NCI-H345 (cell line): ENCODE data around the gene CBX3.
"Not testable (repeated sequence)": the region's sequence is repeated elsewhere in the genome, so short reads cannot be mapped to it uniquely, and the experiment has no call there.

Experiments used
- DNase-seq: peaks from one replicate; lab custom pipeline; 2025; lab: John Stamatoyannopoulos, UW

Gene CBX3

GRCh38 chr7:26170663-26171062 is 30.9 kb upstream of the CBX3 start:
- DNase-seq = no peak

GRCh38 chr7:26171601-26172000 is 29.9 kb upstream of the CBX3 start:
- no peak for DNase-seq

DNA sequence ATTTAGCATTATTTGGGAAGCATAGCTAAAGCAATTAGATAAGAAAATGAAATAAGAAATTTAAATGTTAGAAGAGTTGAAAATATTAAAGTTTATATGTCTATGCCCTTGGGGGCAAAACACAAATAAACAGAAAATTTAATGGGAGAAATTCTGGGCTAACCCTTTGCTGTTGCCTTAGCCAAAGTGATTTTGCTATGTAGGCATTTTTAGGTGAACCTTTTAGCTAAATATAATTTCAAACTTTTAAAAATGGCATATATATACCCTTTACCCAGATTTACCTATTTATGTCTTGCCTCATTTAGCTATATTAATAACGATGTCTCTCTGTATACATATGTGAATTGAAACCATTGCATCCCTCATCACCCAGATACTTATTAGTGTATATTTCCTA is 29.5 kb upstream of the CBX3 start:
- no peak for DNase-seq

GRCh38 chr7:26175903-26176302 is 25.6 kb upstream of the CBX3 start:
- DNase-seq = not testable (repeated sequence)

DNA sequence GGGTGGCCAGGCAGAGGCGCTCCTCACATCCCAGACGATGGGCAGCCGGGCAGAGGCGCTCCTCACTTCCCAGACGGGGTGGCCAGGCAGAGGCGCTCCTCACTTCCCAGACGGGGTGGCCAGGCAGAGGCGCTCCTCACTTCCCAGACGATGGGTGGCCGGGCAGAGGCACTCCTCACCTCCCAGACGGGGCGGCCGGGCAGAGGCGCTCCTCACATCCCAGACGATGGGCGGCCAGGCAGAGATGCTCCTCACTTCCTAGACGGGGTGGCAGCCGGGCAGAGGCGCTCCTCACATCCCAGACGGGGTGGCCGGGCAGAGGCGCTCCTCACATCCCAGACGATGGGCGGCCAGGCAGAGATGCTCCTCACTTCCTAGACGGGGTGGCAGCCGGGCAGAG is 24.8 kb upstream of the CBX3 start:
- not testable (repeated sequence) for DNase-seq

GRCh38 chr7:26177269-26177668 is 24.3 kb upstream of the CBX3 start:
- DNase-seq = not testable (repeated sequence)

DNA sequence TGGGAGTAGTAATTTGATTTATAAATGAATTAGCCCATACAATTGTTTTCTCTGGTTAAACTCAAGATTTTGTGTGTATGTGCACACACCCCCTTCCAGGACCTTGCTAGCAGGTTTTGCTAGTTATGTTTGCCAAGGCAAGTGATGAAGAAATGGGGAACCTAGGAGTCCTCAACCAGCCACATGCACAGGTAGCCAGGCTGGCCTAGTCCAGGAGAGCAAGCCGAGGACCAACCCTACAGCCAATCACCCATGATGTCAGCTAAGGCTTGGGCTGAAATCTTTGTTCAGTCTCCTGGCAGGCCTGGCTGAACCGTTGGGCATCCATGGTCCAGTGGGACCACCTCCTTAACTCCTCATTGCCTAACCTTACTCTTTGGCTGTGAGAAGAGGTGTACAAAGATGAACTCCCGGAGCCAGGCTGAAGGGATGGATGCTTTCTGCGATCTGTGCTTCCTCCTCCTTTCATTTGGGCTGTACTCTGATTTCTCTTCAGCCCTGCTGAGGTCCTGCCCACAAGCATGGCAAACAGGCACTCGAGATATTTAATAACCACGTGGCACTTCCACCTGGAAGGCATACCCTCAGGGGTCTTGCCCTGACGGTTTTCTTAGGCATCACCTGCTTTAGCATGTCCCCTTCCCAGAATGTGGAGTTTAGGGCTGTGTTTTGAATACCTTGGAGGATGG is 23.1 kb upstream of the CBX3 start:
- DNase-seq = no peak

- DNase-seq = no peak
Observed at GRCh38 chr7:26179422-26179821, 22.1 kb upstream of the CBX3 start.

- DNase-seq = no peak
Observed at GRCh38 chr7:26179826-26180497, 21.6 kb upstream of the CBX3 start.

- DNase-seq = no peak
Observed at GRCh38 chr7:26180792-26181198, 20.8 kb upstream of the CBX3 start.

DNA sequence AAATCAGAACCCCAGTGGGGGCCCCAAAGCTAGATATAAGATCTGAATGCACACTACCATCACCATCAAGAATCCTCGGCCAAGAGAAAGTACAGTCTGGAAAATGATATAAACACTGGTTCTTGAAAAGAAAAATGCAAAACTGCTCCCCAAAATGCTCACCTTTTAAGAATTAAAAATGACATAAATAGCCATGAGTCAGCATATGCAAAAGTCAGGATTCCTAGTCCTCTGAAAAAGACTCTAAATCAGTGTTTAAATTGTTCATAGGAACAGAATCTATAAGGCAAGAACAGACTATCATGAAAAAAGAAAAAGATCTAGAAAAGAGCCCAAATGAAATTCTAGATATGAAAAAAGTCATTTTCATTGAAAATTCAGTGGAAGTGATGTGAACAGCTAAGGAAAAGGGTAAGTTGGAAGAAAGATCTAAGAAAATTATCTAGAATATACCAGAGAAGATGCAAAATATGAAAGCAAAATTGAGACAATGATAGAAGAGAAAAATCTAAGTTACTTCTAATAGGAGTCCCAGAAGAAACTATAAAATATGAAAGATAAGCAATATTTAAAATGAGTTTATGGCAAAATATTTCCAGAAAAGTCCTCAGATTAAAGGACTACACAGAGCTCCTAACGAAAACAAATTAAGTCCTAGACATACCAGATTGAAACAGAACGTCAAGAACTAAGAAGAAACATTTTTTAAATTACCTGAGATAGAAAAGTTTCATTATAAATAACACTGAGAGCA is 19.9 kb upstream of the CBX3 start:
- no peak for DNase-seq

- DNase-seq = no peak
Observed at GRCh38 chr7:26182283-26182682, 19.3 kb upstream of the CBX3 start.

DNA sequence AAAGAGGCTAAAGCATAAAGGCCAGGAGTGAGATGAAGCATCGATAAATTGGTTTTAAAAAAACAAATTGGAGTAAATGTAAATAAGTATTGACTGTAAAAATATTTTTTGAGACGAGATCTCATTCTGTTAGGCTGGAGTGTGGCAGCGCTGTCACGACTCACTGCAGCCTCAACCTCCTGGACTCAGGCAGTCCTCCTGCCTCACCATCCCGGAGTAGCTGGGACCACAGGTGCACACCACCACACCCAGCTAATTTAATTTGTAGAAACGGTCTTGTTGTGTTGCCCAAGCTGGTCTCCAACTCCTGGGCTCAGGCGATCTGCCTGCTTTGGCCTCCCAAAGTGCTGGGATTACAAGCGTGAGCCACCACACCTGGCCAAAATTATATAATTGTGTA is 18.8 kb upstream of the CBX3 start:
- DNase-seq = no peak

DNA sequence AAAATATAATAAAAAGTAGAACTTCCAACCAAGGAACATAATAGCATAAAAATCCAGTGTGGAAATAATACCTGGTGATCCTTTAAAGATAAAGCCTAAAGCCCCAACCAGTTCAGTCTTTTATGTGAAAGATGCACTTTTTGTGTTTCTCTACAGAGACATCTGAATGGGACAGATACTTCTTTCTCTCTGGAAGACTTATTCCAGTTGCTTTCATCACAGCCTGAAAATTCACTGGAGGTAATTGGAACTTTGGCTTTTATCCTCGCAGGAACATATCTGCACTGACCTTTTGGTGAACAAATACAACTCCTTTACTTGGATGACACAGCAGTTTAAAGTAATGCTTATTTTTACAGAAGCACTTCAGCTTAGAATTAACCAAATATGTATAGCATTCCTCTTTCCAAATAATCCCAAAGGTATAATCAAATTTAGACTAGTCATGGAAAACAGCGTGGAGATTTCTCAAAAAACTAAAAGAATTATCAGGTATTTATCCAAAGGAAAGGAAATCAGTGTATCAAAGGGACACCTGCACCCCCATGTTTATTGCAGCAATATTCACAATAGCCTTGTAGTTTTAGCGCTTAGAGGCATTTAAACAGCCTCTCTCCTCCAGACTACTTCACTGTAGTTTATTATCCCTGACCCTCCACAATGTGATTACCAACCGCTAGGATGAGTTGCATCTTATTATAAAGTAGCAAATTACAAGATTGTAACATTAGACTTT is 17.8 kb upstream of the CBX3 start:
- DNase-seq = no peak

DNA sequence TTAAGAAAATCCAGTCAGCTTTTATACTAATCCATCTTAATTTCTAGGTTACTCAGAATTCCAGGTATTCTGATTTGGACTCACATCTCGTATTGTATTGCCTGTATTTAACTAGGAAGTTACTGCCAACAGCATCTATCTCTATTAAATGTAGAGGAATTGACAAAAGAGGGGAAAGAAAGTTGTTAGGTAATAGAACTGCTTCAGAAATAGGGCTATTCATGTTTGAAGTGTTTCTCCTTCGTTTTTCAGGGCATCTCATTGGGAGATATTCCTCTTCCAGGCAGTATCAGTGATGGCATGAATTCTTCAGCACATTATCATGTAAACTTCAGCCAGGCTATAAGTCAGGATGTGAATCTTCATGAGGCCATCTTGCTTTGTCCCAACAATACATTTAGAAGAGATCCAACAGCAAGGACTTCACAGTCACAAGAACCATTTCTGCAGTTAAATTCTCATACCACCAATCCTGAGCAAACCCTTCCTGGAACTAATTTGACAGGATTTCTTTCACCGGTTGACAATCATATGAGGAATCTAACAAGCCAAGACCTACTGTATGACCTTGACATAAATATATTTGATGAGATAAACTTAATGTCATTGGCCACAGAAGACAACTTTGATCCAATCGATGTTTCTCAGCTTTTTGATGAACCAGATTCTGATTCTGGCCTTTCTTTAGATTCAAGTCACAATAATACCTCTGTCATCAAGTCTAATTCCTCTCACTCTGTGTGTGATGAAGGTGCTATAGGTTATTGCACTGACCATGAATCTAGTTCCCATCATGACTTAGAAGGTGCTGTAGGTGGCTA is 17.1 kb upstream of the CBX3 start:
- DNase-seq = not testable (repeated sequence)

DNA sequence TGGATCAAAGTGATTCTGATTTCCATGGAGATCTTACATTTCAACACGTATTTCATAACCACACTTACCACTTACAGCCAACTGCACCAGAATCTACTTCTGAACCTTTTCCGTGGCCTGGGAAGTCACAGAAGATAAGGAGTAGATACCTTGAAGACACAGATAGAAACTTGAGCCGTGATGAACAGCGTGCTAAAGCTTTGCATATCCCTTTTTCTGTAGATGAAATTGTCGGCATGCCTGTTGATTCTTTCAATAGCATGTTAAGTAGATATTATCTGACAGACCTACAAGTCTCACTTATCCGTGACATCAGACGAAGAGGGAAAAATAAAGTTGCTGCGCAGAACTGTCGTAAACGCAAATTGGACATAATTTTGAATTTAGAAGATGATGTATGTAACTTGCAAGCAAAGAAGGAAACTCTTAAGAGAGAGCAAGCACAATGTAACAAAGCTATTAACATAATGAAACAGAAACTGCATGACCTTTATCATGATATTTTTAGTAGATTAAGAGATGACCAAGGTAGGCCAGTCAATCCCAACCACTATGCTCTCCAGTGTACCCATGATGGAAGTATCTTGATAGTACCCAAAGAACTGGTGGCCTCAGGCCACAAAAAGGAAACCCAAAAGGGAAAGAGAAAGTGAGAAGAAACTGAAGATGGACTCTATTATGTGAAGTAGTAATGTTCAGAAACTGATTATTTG is 16.3 kb upstream of the CBX3 start:
- no peak for DNase-seq

GRCh38 chr7:26185844-26186180 is 15.7 kb upstream of the CBX3 start:
- no peak for DNase-seq

- no peak for DNase-seq
Observed at GRCh38 chr7:26186364-26187311, 14.9 kb upstream of the CBX3 start.

- DNase-seq = no peak
Observed at GRCh38 chr7:26187380-26188205, 14.0 kb upstream of the CBX3 start.
